Endothelial cell of umbilical vein (primary cell): ENCODE measurements around the gene GLRX. TPM values are rescaled to one million over a fixed set of nuclear protein-coding genes. Genes with fewer than 3 reads are reported as not detected.
A peak's percentile ranks its signal among the peaks of the same experiment; 100 is the strongest.

Source experiments
- BruUV-seq: library from RNA; stranded (reverse); fragments of 400-500 nt; replicated peaks from 2 replicates; lab custom pipeline; 2021; lab: Mats Ljungman, UMichigan
- CTCF ChIA-PET: fragments of 300-600, 350-600 bp; sonication (Branson Sonifier 250); formaldehyde crosslinking; loops from one replicate; lab custom pipeline; 2021; ENCODE audit warnings: antibody characterized with exemption, inconsistent platforms; lab: Charles Lee
- POLR2A ChIA-PET: fragments of 300-600, 350-600 bp; sonication (Branson Sonifier 250); formaldehyde crosslinking; loops from one replicate; lab custom pipeline; 2021; ENCODE audit warnings: antibody characterized with exemption, inconsistent platforms; lab: Charles Lee
- DNase-seq: peaks from one replicate; pipeline ENCODE4 v3.0.0-alpha.2; 2011; ENCODE audit warnings: low read depth, low spot score
- FAIRE-seq: peaks from 2 replicates; lab custom pipeline; 2011; peaks lifted over from hg19 to GRCh38; lab: Jason Lieb, UNC
- H2AFZ ChIP-seq: 2 replicates; pipeline ENCODE4 v1.6.0; 2012; ENCODE audit warnings: low read depth, low read length, control low read depth, inconsistent platforms
- H3K27ac ChIP-seq: 2 replicates; pipeline ENCODE4 v1.5.1; 2011; ENCODE audit warnings: low read depth, mild to moderate bottlenecking, control low read depth, low read length, moderate library complexity; ENCODE audit not compliant: insufficient read depth
- H3K27me3 ChIP-seq, 2 experiments: 2 replicates each; pipeline versions ENCODE4 v1.6.0 to v1.6.1; 2011; ENCODE audit warnings: low read length in 2 of 2, mixed read lengths in 1 of 2; ENCODE audit not compliant: control insufficient read depth in 2 of 2, insufficient read depth in 2 of 2
- H3K36me3 ChIP-seq, 2 experiments: 2 replicates in 1 of 2; 3 replicates in 1 of 2; pipeline ENCODE4 v1.5.1; 2011; ENCODE audit warnings: low read length in 2 of 2, mild to moderate bottlenecking in 1 of 2, moderate library complexity in 1 of 2; ENCODE audit not compliant: control insufficient read depth in 2 of 2, insufficient read depth in 2 of 2; ENCODE audit errors: extremely low read depth in 1 of 2
- H3K4me1 ChIP-seq: 3 replicates; pipeline ENCODE4 v1.5.1; 2011; ENCODE audit warnings: mild to moderate bottlenecking, low read length; ENCODE audit not compliant: control insufficient read depth, insufficient read depth; ENCODE audit errors: extremely low read depth
- H3K4me2 ChIP-seq: 2 replicates; pipeline ENCODE4 v1.6.1; 2011; ENCODE audit warnings: low read length, control low read depth, mixed read lengths; ENCODE audit not compliant: insufficient read depth
- H3K4me3 ChIP-seq, 3 experiments: fragments of 200-600 bp in 1 of 3; sonication (generic), shearing (Covaris generic) in 1 of 3; replicated peaks in 1 of 3; 2 replicates each; pipeline ENCODE4 v1.5.1; 2011 to 2016; ENCODE audit warnings: control low read depth in 3 of 3, low read length in 3 of 3, mild to moderate bottlenecking in 2 of 3, inconsistent platforms in 1 of 3, low read depth in 1 of 3, moderate library complexity in 1 of 3; ENCODE audit not compliant: insufficient read depth in 1 of 3
- H3K79me2 ChIP-seq: 2 replicates; pipeline ENCODE4 v1.6.0; 2012; ENCODE audit warnings: low read length, inconsistent platforms; ENCODE audit not compliant: control insufficient read depth, insufficient read depth
- H3K9ac ChIP-seq: replicated peaks from 2 replicates; pipeline ENCODE3; 2011; ENCODE audit warnings: low read length, control low read depth; ENCODE audit not compliant: insufficient read depth; ENCODE audit errors: extremely low read depth
- H3K9me1 ChIP-seq: replicated peaks from 3 replicates; pipeline ENCODE4 v1.6.0; 2011; ENCODE audit warnings: mild to moderate bottlenecking, low read length; ENCODE audit not compliant: control insufficient read depth, insufficient read depth; ENCODE audit errors: extremely low read depth
- H3K9me3 ChIP-seq: replicated peaks from 2 replicates; pipeline ENCODE4 v1.5.1; 2012; ENCODE audit warnings: low read length, inconsistent platforms; ENCODE audit not compliant: control insufficient read depth, insufficient read depth
- H4K20me1 ChIP-seq: replicated peaks from 2 replicates; pipeline ENCODE3; 2011; ENCODE audit warnings: mild to moderate bottlenecking, low read length; ENCODE audit not compliant: control insufficient read depth, insufficient read depth; ENCODE audit errors: extremely low read depth
- FOS ChIP-seq: IDR thresholded peaks from 2 replicates; pipeline ENCODE4 v1.6.1; 2011; ENCODE audit warnings: mild to moderate bottlenecking, low read length, moderate library complexity, borderline replicate concordance; ENCODE audit not compliant: insufficient read depth
- POLR2A ChIP-seq: IDR thresholded peaks from 2 replicates; pipeline ENCODE4 v1.6.1; 2012; ENCODE audit warnings: low read depth, mild to moderate bottlenecking, control low read depth, low read length
- dilution Hi-C: fragments of 300-500 bp; cut with MboI; formaldehyde crosslinking; loops from one replicate; pipeline ENCODE4 v1.15.0; 2019; ENCODE audit warnings: low sequenced_read_pairs; ENCODE audit not compliant: extremely low pct_ligation_motif_present
- intact Hi-C: fragments of 100-400 bp; cut with micrococcal nuclease; formaldehyde crosslinking; loops from one replicate; pipeline ENCODE4 v1.10.0; 2022
- polyA plus RNA-seq, 4 experiments: library from polyadenylated mRNA; depleted of rRNA in 3 of 4; stranded (reverse) in 3 of 4; unstranded in 1 of 4; fragments of >200 nt; gene quantifications; 2 replicates each; pipeline versions ENCODE4 v1.2.1 to v1.2.3, GENCODE V29; 2011 to 2012; ENCODE audit warnings: missing spikeins in 1 of 4
- total RNA-seq: library from RNA; stranded (reverse); gene quantifications from 2 replicates; pipeline ENCODE4 v1.2.3, GENCODE V29; 2021
- TF ChIP-seq, protein P1 (sequence below), 2 donors: IDR thresholded peaks; 1 replicate in 1 of 2; 2 replicates in 1 of 2; pipeline ENCODE4 v1.5.1; 2011; ENCODE audit warnings: low read length in 2 of 2, mild to moderate bottlenecking in 2 of 2, moderate library complexity in 2 of 2, control low read depth in 1 of 2, inconsistent platforms in 1 of 2, low read depth in 1 of 2; ENCODE audit not compliant: insufficient read depth in 1 of 2; ENCODE audit errors: extremely low read depth in 1 of 2

GLRX gene
- total and polyA plus RNA-seq, 2 donors (not counting 3 experiments of a cell fraction or from before 2014, with no cell fraction given): 14.2 to 40.3 TPM

DNA sequence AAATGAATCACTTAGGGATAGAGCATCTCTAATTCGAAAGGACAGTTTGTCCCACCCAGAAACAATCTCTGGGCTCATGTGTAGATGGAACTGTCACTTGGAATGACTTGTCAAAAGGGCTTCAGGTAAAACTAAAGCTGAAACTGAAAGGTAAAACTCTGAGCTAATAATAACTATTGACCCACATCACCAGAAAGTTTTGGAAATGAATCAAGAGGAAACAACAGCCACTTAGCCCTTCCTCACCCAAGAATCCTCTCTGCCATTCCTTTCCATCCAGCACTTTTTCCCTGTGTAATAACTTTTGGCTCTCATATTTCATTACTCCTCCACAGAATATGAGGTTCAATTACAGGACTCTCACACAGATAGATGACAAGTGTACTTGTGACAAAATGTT is 14.0 kb upstream of the GLRX start:
- H2AFZ ChIP-seq: no peak overlapping the region
- dilution Hi-C loops (loop anchor here (25.0 kb wide), 1 partner anchor 199 kb away; the partner anchor contains the start of gene RFESD), intact Hi-C loops (loop anchor here (5.0 kb wide), 1 partner anchor 104 kb away; the partner anchor contains the start of gene RHOBTB3)
- DNase-seq: peak; percentile 44
- H3K9me1 ChIP-seq: no peaks in the 10 kb centered on the region
- H3K36me3 ChIP-seq: no peaks in the 10 kb centered on the region
- no peak overlapping the region for H3K4me3 ChIP-seq
- H3K9ac ChIP-seq: no peak overlapping the region
- no peaks in the 10 kb centered on the region for H3K79me2 ChIP-seq
- peak overlapping the region; percentile 84 for H3K4me2 ChIP-seq
- no TSS peak for BruUV-seq
- no peak overlapping the region for H3K27ac ChIP-seq
- peaks cover 21% of the 10 kb centered on the region for H3K4me1 ChIP-seq
- POLR2A ChIA-PET: no interaction called here
- no peaks in the 10 kb centered on the region for H3K9me3 ChIP-seq
- CTCF ChIA-PET: interaction anchor here (0.8 to 4.3 kb wide), 6 partner anchors 8 to 172 kb away, joined by 3 to 25 read pairs (median 9); partner anchors contain the start of gene GLRX
- no peaks in the 10 kb centered on the region for H3K27me3 ChIP-seq
- peak; percentile 68 for FAIRE-seq
- peak; percentile 3 for TF ChIP-seq FOS
- TF ChIP-seq, protein P1, sequence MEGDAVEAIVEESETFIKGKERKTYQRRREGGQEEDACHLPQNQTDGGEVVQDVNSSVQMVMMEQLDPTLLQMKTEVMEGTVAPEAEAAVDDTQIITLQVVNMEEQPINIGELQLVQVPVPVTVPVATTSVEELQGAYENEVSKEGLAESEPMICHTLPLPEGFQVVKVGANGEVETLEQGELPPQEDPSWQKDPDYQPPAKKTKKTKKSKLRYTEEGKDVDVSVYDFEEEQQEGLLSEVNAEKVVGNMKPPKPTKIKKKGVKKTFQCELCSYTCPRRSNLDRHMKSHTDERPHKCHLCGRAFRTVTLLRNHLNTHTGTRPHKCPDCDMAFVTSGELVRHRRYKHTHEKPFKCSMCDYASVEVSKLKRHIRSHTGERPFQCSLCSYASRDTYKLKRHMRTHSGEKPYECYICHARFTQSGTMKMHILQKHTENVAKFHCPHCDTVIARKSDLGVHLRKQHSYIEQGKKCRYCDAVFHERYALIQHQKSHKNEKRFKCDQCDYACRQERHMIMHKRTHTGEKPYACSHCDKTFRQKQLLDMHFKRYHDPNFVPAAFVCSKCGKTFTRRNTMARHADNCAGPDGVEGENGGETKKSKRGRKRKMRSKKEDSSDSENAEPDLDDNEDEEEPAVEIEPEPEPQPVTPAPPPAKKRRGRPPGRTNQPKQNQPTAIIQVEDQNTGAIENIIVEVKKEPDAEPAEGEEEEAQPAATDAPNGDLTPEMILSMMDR (IDR thresholded peaks at IDR 0.05; ENCODE audit: extremely low read depth in 1 of 2, insufficient read depth in 1 of 2, low read depth in 1 of 2, low read length in 2 of 2): no peak
- H4K20me1 ChIP-seq: no peaks in the 10 kb centered on the region

DNA sequence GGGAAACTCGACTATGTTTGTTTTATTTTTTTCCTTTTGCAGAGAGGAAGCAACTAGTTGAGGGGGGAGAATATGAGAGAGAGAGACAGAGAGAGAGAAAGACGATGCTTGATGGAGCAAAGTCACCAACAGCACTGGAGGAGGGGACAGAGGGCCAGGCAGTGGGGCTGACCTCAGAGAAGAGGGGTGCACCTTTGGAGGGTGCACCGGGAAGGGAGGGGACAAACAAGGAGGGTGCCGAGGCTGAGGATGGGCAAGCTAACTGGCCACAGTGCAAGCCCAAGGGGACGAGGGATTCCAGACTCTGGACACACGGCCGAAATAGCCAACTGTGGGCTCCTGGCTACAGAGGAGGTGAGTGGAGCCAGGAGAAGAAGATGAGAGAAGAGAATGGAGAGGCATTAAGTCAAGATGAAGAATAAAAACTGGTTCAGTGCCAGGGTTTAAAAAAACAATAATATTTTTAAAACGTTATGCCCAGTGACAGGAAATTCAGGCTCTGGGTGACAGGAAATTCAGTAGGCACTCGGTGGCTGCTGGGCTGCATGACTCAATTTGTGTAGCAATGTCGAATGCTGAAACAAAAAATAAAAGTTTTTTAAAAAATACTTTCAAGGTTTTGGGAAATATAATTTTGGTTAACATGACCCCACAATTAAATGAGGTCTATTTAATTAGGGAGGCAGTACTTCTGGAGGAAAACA is 13.3 kb upstream of the GLRX start:
- Histone ChIP-seq H3K9me3 (no peaks in the 10 kb centered on the region), H3K4me2 (peak overlapping the region; percentile 84), H3K36me3 (no peaks in the 10 kb centered on the region), H2AFZ (peak overlapping the region; percentile 65), H3K27me3 (no peaks in the 10 kb centered on the region), H3K79me2 (no peaks in the 10 kb centered on the region), H3K9me1 (no peaks in the 10 kb centered on the region), H4K20me1 (no peaks in the 10 kb centered on the region), H3K9ac (peak overlapping the region; percentile 60), H3K4me3 (peak overlapping the region in 1 of 3 experiments; percentile 7), H3K27ac (no peak overlapping the region), H3K4me1 (peaks cover 21% of the 10 kb centered on the region)
- POLR2A ChIA-PET: no interaction called here
- intact Hi-C loops (loop anchor here (1.0 to 5.0 kb wide), 2 partner anchors 14 to 104 kb away; partner anchors contain the start of genes GLRX and RHOBTB3), dilution Hi-C loops (loop anchor here (25.0 kb wide), 1 partner anchor 199 kb away; the partner anchor contains the start of gene RFESD)
- FAIRE-seq: peak; percentile 52
- CTCF ChIA-PET: interaction anchor here (1.4 to 3.4 kb wide), 5 partner anchors 8 to 171 kb away, joined by 4 to 29 read pairs (median 19); partner anchors contain the start of gene GLRX
- no TSS peak for BruUV-seq
- no peak for TF ChIP-seq POLR2A
- TF ChIP-seq FOS: peak; percentile 28
- DNase-seq: peak; percentile 22
